ENCODE data around the gene IMPA2.
"Not testable (repeated sequence)": the region's sequence is repeated elsewhere in the genome, so short reads cannot be mapped to it uniquely, and the experiment has no call there.

The IMPA2 gene

DNA sequence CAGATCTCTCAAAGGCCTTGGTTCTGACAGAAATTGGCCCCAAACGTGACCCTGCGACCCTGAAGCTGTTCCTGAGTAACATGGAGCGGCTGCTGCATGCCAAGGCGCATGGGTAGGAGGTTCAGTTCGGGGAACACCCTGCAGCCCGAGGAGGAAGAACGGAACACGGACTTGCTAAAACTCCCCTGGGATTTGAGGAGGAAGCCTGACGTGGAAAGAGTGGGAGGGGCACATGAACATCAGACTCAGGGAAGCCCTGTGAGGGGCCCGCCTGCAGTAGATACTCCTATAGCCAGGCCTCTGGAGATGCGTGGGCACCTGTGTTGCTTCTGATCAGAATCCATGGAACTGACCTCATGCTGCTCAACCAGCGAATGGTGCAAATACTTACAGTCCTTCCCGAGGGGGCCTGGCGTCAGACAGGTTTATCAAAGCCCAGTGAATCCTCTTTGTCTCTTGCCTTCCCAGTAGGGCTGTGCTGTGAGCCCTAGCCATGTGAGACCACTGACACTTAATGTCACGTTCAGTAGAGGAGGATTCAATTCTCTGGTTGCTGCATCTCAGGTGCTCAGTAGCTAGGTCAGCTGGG, 46.8 kb downstream of the IMPA2 start:
- no peak for DNase-seq (ENCODE audit: low read depth in 3 of 3)

GRCh38 chr18:12028674-12029073, 47.4 kb downstream of the IMPA2 start:
- no peak for DNase-seq (ENCODE audit: low read depth in 3 of 3)

- DNase-seq (ENCODE audit: low read depth in 3 of 3): no peak
Measured at GRCh38 chr18:12029786-12030584, 48.7 kb downstream of the IMPA2 start.

GRCh38 chr18:12030670-12031069, 49.4 kb downstream of the IMPA2 start:
- no peak for DNase-seq (ENCODE audit: low read depth in 3 of 3)

GRCh38 chr18:12031181-12031580, 49.9 kb downstream of the IMPA2 start:
- no peak for DNase-seq (ENCODE audit: low read depth in 3 of 3)

GRCh38 chr18:12031846-12032245, 50.5 kb downstream of the IMPA2 start:
- DNase-seq (ENCODE audit: low read depth in 3 of 3): no peak

- no peak for DNase-seq (ENCODE audit: low read depth in 3 of 3)
Measured at GRCh38 chr18:12032786-12033642, 51.7 kb downstream of the IMPA2 start.

GRCh38 chr18:12033643-12034025, 52.3 kb downstream of the IMPA2 start:
- no peak for DNase-seq (ENCODE audit: low read depth in 3 of 3)

DNA sequence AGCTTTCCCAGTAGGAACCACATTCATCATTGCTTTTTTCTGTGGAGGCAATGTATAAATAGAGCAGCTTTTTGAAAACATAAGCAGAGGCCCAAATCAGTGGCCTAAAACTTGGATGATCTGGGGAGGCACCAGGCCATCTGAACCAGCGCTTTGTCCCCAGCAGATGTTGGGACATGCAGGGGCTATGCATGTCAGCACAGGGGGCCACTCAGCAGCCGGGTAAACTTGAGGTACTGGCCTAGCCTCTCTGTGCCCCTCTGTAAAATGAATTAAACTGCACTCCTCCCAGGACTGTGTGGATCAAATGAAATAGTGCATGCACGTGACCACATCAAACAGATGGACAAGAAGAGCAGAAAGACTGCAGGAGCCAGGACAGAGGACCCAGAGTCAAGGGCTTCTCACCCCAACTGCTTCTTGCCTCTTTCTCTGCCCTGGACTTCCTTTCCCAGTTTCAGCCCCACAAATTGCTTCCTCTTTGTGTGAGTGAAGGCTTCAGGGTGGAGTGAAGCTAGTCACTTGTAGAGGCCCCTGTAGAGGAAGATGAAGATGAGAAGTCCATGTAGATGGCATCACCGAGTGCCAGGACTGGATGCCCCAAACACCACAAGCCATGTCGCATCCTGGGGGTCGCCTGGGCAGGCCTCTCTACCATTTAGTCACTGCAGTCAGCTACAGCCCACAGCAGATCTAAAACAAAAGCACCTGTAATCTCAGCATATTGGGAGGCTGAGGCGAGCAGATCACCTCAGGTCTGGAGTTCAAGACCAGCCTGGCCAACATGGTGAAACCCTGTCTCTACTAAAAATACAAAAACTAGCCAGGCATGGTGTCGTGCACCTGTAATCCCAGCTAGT, 53.2 kb downstream of the IMPA2 start:
- DNase-seq (ENCODE audit: low read depth in 3 of 3): no peak

DNA sequence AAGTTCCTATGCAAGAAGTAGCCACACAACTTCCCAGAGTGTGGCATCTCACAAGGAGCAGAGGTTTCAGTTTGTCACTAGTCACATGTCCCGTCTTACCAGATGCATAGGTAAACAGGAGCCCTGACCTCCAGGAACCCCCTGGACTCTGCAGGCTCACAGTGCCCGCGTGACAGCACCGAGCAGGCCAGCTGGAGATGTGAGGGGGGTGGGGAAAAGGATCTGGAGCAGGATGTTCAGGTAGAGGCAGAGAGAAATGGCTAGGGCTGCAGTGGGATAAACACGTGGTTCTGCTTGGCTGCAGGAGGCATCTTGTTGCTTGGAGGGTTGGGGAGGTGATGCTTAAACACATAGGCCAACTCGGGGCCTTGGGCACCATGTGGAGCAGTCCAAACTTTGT, 54.2 kb downstream of the IMPA2 start:
- DNase-seq (ENCODE audit: low read depth in 3 of 3): no peak

- DNase-seq (ENCODE audit: low read depth in 3 of 3): no peak
Measured at GRCh38 chr18:12036201-12036751, 55.0 kb downstream of the IMPA2 start.

- DNase-seq (ENCODE audit: low read depth in 3 of 3): peak in 2 of 3 experiments; percentile 15 to 19
Measured at GRCh38 chr18:12038082-12038638, 56.9 kb downstream of the IMPA2 start.

DNA sequence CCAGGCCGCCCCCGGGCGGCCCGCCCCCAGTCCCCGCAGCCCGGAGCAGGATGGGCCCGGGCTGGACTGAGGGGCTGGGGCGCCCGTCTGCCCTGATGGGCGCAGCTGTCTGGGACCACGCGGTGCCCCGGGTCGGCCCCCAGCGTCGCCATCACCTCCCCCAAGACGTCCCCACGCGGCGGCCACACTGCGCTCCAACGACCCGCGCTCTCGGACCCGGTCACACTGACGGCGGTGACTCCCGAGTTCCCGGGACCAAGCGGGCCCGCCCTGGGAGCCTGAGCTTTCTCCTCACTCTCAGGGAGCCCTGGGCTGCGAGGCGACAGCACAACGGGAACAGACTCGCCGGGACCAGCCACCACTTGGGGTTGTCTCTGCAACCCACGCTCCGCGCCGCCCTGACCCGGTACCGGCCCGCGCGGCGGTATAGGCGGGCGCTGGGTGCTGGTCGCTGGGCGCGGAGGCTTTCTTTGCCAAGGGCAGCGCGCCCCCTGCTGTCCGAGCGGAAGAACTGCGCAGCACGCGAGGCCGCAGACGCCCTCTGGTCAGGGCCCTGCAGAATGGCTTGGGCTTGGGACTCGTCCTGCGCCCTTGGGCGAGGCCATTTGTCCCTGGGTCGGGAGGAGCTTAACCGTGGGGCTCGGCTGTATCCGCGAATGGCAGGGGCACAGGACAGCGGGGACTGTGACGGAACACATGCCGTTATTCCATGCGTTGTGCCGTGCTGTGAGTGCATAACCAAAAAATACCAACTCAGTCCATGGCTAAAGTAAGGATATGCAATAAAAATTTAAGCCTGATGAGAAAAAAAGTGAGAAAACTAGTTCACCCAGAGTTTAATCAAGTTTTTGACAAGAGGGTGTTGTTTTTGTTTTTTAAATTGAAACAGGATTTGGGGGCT, 57.6 kb downstream of the IMPA2 start:
- peak; percentile 47 to 58 (median 48) for DNase-seq (ENCODE audit: low read depth in 3 of 3)

DNA sequence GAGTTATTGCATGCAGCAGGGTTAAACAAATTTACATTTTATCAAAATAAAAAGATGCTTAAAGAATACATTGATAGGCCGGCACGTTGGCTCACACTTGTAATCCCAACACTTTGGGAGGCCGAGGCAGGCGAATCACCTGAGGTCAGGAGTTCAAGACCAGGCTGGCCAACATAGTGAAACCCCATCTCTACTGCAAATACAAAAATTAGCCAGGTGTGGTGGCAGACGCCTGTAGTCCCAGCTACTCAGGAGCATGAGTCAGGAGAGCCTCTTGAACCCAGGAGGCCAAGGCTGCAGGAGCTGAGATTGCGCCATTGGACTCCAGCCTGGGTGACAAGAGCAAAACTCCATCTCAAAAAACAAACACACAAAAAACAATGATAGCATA, 58.2 kb downstream of the IMPA2 start:
- DNase-seq (ENCODE audit: low read depth in 3 of 3): not testable (repeated sequence)

DNA sequence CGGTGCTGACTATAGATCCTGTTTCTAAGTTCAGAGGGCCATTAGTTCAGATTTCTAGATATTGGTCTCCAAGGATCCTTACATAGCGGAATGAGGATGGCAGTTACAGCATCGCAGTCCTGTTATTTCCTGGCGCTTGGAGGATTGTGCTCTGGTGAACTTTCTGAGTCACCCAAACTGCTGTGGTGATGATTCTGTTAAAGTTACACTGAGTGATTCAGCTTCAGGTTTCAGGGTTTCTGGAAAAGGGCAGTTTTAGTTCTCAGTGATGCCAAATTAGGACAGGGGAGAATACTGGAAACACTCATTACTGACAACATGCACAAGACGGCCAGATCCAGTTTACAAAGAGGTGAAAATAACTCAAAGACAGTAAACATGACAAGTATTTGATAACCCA, 60.3 kb downstream of the IMPA2 start:
- DNase-seq (ENCODE audit: low read depth in 3 of 3): no peak

GRCh38 chr18:12043811-12044210, 62.5 kb downstream of the IMPA2 start:
- no peak for DNase-seq (ENCODE audit: low read depth in 3 of 3)

GRCh38 chr18:12044591-12044990, 63.3 kb downstream of the IMPA2 start:
- no peak for DNase-seq (ENCODE audit: low read depth in 3 of 3)

DNA sequence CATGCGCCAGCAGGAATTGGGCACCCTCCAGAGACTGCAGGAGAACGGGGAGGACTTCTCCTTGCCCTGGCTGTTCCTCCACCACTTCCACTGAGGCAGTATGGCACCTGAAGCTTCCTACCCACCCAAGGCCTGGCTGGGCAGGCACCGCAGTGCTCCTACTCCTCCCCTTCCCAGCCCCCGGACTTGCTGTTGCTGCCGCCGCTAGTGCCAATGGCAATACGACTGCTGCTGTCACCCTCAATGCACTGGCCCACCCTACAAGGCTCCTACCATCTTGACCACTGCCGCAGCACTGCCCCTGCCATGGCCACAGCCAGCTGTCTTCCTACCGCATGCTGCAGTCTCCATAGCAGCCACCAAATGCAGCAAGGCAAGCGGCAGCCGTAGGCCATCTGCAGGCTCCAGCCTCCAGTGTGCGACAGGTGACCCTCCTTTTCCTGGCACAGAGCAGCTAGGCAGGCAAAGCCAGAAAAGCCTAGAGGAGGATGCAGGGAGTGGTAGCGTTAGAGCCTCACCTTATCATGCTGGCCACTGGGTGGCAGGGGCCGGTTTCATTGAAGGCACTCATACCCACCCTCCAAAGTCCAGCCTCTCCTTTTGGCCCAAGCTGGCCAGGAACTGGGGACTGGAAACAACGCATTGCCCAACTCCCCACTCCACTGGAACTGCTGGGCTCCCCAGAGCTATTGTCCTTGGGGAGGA, 64.9 kb downstream of the IMPA2 start:
- DNase-seq (ENCODE audit: low read depth in 3 of 3): no peak

DNA sequence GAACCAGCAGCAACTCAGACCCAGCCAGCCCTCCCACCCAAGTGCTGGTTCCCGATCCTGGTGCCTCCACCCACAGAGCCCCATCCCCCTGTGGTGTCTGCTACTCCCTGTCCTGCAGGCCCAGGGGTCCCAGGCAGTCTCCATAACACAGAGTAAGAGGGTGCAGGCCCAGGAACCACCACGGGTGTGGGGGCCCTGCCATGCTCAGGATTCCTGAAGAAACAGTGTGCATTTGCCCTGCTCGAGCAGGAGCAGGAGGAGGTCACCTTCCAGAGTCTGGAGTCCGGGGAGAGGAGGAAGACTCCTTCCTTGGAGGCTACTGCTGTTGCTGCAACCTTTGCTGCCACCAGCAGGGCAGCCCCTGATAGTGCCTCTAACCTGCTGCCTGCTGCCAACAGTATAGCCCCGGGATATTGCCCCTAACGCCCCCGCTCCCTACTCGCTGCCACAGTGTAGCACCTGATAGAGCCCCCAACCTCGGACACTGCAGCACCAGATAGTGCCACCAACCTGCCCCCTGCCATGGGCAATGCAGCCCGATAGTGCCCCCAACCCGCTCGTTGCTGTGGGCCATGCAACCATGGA, 65.5 kb downstream of the IMPA2 start:
- DNase-seq (ENCODE audit: low read depth in 3 of 3): no peak

All from stimulated activated CD4-positive, alpha-beta T cell treated with anti-CD3 and anti-CD28 coated beads, TNF-alpha, amount 100 ng/mL, for 4 hours (primary cell).